ENCODE data around the gene ZNRF4.

- TF ChIP-seq CTCF (IDR thresholded peaks at IDR 0.05; ENCODE audit: low read depth, low read length) (no peak), EZH2phosphoT487 (IDR thresholded peaks at IDR 0.05; ENCODE audit: low read depth) (no peak)
Observed at GRCh38 chr19:5423567-5424125, 31.6 kb upstream of the ZNRF4 start.

Measured in OCI-LY3 (cell line).